Peyer's patch (tissue), 4 donors: ENCODE results near the gene HDAC1. TPM values are rescaled to one million over a fixed set of nuclear protein-coding genes. Genes with fewer than 3 reads are reported as not detected.

Experiments used
- DNase-seq, 3 donors: peaks; one replicate each; pipeline ENCODE4 v3.0.0-alpha.2; 2017 to 2019
- H3K27ac ChIP-seq, 4 donors: fragments of 200-600 bp; sonication (generic); one replicate each; pipeline ENCODE4 v1.5.1; 2016 to 2019
- H3K27me3 ChIP-seq, 2 donors: fragments of 200-600 bp; sonication (generic); one replicate each; pipeline ENCODE4 v1.5.1; 2019
- H3K36me3 ChIP-seq, 3 donors: fragments of 200-600 bp; sonication (generic); one replicate each; pipeline ENCODE4 v1.5.1; 2016 to 2019
- H3K4me1 ChIP-seq, 4 donors: fragments of 200-600 bp; sonication (generic); one replicate each; pipeline ENCODE4 v1.5.1; 2016 to 2019
- H3K4me3 ChIP-seq, 4 donors: fragments of 200-600 bp; sonication (generic); 1 replicate in 3 of 4; 2 replicates in 1 of 4; pipeline ENCODE4 v1.5.1; 2016 to 2019; ENCODE audit warnings: mild to moderate bottlenecking in 1 of 4
- H3K9me3 ChIP-seq, 4 donors: fragments of 200-600 bp; sonication (generic); one replicate each; pipeline ENCODE4 v1.5.1; 2016 to 2019; ENCODE audit warnings: mild to moderate bottlenecking in 1 of 4
- POLR2A ChIP-seq, 2 donors: fragments of 450-650 bp; IDR thresholded peaks; one replicate each; pipeline ENCODE4 v1.5.1; 2017; ENCODE audit warnings: antibody characterized with exemption in 2 of 2, mild to moderate bottlenecking in 2 of 2, moderate library complexity in 2 of 2
- total RNA-seq, 4 donors: library from RNA; depleted of rRNA; stranded (reverse); fragments of >200 nt; gene quantifications; one replicate each; pipeline ENCODE4 v1.1.0, GENCODE V29; 2016
- TF ChIP-seq, protein P1 (sequence below), 6 experiments: fragments of 450-650 bp in 4 of 6; fragments of 200-600 bp in 2 of 6; sonication (generic) in 1 of 6; IDR thresholded peaks; one replicate each; pipeline ENCODE4 v1.5.1; 2017 to 2019; ENCODE audit warnings: antibody characterized with exemption in 6 of 6, mild to moderate bottlenecking in 3 of 6, moderate library complexity in 1 of 6

HDAC1 gene
- total RNA-seq, 4 donors from 2014 or later, result 93.0 to 147 (median 122) TPM

- H3K9me3 ChIP-seq, result no peaks in the 10 kb centered on the region
- DNase-seq, result no peak
- no peaks in the 10 kb centered on the region for H3K27me3 ChIP-seq
- peaks cover 4 to 79% (median 5%) of the 10 kb centered on the region in 3 donors for H3K36me3 ChIP-seq
- H3K27ac ChIP-seq, result no peak overlapping the region
- no peak for TF ChIP-seq POLR2A (IDR thresholded peaks at IDR 0.05)
- TF ChIP-seq, protein P1, sequence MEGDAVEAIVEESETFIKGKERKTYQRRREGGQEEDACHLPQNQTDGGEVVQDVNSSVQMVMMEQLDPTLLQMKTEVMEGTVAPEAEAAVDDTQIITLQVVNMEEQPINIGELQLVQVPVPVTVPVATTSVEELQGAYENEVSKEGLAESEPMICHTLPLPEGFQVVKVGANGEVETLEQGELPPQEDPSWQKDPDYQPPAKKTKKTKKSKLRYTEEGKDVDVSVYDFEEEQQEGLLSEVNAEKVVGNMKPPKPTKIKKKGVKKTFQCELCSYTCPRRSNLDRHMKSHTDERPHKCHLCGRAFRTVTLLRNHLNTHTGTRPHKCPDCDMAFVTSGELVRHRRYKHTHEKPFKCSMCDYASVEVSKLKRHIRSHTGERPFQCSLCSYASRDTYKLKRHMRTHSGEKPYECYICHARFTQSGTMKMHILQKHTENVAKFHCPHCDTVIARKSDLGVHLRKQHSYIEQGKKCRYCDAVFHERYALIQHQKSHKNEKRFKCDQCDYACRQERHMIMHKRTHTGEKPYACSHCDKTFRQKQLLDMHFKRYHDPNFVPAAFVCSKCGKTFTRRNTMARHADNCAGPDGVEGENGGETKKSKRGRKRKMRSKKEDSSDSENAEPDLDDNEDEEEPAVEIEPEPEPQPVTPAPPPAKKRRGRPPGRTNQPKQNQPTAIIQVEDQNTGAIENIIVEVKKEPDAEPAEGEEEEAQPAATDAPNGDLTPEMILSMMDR (IDR thresholded peaks at IDR 0.05), result no peak
- peaks cover 0 to 9% (median 6%) of the 10 kb centered on the region in 4 donors for H3K4me1 ChIP-seq
- no peak overlapping the region for H3K4me3 ChIP-seq
These were observed 38.1 kb downstream of the HDAC1 start for GRCh38 chr1:32329931-32330466.

- Histone ChIP-seq H3K4me1 (peaks cover 0 to 10% (median 6%) of the 10 kb centered on the region in 4 donors), H3K27me3 (no peaks in the 10 kb centered on the region), H3K36me3 (peaks cover 0 to 72% (median 5%) of the 10 kb centered on the region in 3 donors), H3K27ac (no peak overlapping the region), H3K9me3 (no peaks in the 10 kb centered on the region), H3K4me3 (no peak overlapping the region)
- DNase-seq, result no peak
- TF ChIP-seq, protein P1 (IDR thresholded peaks at IDR 0.05), result no peak
- TF ChIP-seq POLR2A (IDR thresholded peaks at IDR 0.05), result no peak
These were observed 38.8 kb downstream of the HDAC1 start for GRCh38 chr1:32330558-32331151.

DNA sequence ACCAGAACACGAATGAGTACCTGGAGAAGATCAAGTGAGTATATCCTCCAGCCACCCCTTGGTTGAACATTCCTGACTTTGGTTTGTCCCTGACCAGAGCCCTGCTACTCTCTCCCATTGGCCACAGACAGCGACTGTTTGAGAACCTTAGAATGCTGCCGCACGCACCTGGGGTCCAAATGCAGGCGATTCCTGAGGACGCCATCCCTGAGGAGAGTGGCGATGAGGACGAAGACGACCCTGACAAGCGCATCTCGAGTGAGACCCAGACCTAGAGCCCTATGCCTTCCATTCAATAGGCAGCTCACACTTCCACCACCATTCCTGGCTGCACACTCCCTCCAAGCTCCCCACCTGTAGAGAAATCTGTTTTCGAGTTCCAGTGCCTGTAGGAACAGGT lies 39.7 kb downstream of the HDAC1 start:
- Histone ChIP-seq H3K9me3 (no peaks in the 10 kb centered on the region), H3K4me3 (no peak overlapping the region), H3K27ac (no peak overlapping the region), H3K27me3 (no peaks in the 10 kb centered on the region), H3K36me3 (peaks cover 0 to 63% (median 5%) of the 10 kb centered on the region in 3 donors), H3K4me1 (peaks cover 0 to 14% (median 9%) of the 10 kb centered on the region in 4 donors)
- DNase-seq, result no peak
- TF ChIP-seq POLR2A (IDR thresholded peaks at IDR 0.05), result no peak
- TF ChIP-seq, protein P1 (IDR thresholded peaks at IDR 0.05), result no peak

GRCh38 chr1:32332290-32333079 lies 40.6 kb downstream of the HDAC1 start:
- Histone ChIP-seq H3K9me3 (no peaks in the 10 kb centered on the region), H3K4me3 (no peak overlapping the region), H3K27me3 (no peaks in the 10 kb centered on the region), H3K27ac (no peak overlapping the region), H3K36me3 (peaks cover 0 to 54% (median under 1%) of the 10 kb centered on the region in 3 donors), H3K4me1 (peaks cover 0 to 24% (median 18%) of the 10 kb centered on the region in 4 donors)
- TF ChIP-seq, protein P1 (IDR thresholded peaks at IDR 0.05), result no peak
- no peak for TF ChIP-seq POLR2A (IDR thresholded peaks at IDR 0.05)
- DNase-seq, result no peak

GRCh38 chr1:32333251-32333963 lies 41.5 kb downstream of the HDAC1 start:
- H3K27me3 ChIP-seq, result no peaks in the 10 kb centered on the region
- peaks cover 0 to 33% (median 26%) of the 10 kb centered on the region in 4 donors for H3K4me1 ChIP-seq
- H3K4me3 ChIP-seq, result no peak overlapping the region
- H3K36me3 ChIP-seq, result peaks cover 0 to 44% (median 0%) of the 10 kb centered on the region in 3 donors
- DNase-seq, result no peak
- H3K27ac ChIP-seq, result no peak overlapping the region
- no peak for TF ChIP-seq POLR2A (IDR thresholded peaks at IDR 0.05)
- TF ChIP-seq, protein P1 (IDR thresholded peaks at IDR 0.05), result no peak
- H3K9me3 ChIP-seq, result no peaks in the 10 kb centered on the region
